CD4-positive, alpha-beta T cell treated with Interleukin-15 for 4 hours (primary cell): ENCODE measurements around the gene TTC28.

Experiments used
- DNase-seq: peaks from one replicate; pipeline ENCODE4 v3.0.0-alpha.2; 2020; ENCODE audit warnings: low spot score

TTC28 gene

DNA sequence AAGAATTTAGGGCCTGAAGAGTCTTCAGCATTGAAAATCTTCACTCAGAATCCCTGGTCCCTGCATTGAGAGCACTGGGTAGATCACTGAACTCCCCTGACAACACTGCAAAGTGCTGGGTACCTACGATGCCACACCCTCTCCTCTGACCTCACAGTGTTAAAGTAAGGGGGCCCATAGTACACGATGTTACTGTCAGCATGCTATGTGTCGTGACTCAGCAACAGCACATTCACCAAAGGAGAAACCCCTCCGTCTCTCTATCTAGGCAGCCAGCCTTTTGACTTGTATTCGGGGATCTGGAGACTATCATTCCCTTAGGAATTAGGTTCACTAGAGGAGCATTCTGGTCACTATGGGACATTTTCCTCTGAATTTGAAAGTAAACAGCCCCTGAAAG, 693.2 kb downstream of the TTC28 start:
- DNase-seq: no peak

DNA sequence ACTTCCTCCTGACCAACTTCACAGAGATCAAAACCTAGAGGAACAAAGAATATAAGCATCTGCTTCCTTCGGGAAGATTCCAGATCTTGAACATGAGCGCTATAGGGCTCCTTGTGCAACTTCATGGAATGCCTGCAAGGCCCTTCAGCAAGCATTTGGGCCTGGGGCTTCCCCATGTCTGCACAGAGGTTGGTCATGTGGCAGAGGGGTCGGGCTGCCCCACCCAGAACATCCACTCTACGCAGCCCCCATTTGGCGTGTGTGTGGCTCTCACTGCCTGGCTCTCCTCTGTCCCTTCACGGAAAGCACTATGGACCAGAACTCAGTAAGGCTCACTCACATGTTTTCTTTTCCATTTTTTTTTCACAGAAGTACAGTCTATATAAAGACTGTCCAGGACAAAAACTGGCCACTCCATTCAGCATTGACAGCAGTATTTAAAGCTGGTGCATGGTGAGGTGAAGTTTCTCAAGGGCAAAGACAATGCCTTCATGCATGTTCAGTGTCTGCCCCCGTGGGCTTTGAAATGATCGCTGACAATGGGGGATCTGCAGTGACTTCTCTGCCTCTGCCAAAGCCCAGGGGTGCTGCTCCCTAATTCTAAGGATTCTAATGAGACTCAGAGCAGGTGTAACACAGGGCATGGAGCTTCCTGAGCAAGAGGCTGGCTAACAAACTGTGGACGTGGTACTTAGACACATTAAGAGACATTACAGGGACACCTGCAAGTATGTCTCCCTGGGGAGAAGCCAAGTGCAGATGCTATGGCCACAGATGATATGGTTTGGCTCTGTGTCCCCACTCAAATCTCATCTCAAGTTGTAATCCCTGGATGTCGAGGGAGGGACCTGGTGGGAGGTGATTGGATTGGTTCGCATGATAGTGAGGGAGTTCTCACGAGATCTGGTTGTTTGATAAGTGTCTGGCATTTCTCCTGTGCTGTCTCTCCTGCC, 694.0 kb downstream of the TTC28 start:
- no peak for DNase-seq

DNA sequence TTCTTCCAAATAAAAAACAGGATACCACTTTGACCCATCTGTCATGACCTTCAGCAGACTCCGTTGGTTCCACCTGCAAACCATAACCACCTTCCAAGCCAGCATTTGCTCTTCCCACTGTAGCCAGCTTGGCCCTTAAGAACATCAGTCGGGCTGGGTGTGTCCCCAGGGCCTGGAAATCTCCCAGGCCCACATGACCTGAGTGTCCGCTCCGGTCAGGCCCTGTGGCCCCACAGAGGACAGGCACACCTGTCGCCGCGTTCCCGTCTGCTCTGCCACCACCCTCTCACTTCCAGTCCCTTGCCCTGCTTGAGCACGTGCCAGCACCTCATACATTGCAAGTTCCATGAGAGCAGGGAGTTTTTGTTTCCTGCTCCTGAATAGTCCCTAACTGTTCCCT, 694.9 kb downstream of the TTC28 start:
- no peak for DNase-seq

DNA sequence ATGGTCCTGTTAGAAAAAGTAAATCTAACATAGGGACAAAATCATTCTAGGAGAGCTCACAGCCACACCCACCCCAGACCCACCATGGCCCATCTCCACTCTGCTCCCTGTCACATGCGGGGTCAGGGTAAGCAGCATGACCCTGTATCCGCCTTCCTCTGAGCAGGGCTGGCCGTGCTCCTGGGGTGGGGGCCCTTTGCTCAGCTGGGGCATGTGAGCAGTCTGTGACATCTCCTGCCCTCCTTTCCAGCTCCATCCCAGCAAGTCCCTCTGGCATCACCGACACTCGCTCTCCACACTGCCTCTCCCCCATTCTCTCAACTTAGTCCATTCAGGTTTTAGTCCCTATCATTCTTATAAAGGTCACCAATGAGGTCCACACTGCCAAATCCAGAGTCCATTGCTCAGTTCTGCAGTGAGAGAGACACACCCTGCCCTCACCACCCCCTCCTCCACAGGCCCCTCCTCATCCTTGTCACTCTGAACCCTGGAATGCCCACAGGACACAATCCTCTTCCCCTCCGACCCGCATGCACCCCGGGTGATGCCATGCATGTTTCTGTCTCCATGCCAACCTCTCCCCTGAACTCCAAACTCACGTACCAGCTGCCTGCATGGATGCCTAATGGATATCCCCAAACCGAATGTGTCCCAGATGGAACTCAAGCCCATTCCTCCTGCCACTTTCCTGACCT, 695.5 kb downstream of the TTC28 start:
- no peak for DNase-seq

DNA sequence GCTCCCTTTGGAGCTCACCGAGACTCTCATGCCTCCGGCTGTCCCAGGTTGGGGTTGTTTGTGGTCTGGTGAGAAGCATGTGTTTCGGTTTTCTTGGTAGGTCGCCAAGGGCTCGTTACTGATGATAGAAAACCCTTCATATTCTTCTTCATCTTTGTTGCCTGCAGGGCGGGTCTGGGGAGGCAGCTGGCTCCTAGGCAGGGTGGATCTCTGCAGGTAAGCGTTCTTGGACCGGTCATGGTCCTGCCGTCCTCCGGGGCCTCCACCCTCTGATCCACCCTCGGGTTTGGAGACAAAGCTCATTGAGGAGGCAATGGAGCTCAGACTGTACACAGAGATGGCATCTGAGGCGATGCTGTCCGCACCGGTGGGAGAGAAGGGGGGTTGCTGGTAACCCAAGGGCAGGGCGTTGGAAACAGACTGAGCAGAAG, 696.3 kb downstream of the TTC28 start:
- DNase-seq: no peak

DNA sequence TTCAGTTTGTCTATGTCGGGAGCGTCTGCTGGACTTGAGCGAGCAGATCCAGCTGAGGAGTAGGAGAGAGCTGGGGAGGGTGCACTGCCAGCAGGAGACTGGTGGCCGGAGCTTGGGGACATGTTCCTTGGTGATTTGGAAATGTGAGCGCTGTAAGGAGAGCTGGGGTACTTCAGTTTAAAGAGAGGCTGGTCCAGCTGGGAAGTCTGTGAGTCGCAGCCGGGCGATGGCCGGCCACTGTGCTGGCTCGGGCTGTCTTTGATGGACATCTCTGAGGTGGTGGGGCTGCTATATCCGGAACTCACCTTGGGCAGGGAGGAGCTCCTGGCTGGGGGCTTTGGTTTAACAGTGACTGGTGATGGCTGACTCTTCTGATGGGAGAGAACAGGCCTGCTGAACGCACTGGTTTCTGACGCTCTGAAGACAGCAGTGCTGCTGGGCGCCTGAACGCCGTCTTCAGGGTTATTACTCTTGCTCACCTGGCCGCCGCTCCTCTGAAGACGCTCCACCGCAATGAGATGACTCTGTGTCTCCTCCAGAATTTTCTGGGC, 696.9 kb downstream of the TTC28 start:
- DNase-seq: no peak

DNA sequence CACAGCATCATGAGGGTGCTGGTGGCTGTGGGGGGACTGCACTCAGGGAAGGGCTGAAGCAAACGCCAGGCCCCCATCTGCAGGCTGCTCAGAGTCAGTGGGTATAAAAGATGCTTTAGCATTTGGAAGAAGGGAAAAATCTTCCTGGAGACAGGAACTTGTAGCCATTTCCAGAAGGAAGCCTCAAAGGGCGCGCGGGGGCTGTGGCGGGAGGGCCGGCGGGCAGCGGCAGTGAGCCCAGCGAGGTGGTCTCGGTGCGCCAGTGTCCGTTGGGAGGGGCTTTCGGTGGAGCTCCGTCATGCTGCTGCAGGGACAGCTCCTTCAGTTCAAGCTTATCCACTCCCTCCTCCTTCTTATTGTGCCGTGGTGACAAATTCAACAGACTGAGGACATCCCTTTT, 697.5 kb downstream of the TTC28 start:
- DNase-seq: no peak

DNA sequence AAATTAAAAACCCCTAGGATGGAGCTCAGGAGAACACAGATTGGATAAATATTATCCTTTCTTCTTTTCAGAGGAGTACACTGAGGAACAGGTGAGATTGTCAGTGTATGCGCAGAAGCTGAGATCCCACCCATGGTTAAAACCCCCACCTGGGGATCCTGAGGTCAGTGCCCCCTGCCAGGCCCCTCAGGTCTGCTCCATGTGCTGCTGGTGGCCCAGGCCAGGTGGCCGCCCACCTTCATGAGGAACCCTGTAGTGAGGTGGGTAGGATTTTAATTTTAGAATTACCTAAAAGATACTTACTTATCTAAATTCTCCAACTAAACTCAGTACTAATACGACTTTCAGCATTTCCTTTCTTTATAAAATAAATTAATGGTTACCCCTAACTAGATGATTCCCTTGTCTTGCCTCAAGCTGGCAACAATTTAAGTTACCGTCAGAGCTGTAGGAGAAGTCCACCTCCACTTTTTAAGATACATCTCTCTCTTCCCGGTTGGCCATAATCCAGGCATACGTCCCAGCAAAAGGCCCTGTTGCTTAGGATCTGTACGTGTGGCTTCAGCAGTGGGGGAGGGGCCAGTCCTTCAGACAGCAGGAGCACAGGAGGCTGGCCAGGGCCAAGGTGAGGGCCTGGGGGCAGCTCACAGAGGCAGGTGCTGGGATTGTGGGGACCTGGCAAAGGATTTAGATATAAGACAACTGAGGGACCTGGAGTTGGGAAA, 699.1 kb downstream of the TTC28 start:
- no peak for DNase-seq

DNA sequence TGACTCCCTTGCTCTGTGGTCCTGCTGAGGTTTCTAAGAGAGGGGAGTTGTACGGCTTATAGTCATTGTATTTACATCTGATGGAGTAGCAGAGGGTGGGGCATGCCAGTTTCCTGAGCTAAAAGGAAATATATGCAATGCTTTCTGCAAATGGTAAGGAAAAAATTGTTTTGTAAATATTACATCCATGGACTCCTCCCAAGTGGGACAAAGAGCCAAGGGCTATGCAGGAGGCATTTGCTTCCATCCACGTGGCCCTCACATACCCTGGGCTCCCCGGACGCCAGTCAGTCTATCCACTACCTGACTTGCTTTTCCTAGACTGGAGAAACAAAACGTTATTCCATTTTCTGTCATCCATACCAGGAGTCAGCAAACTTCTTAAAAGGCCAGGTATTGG, 700.8 kb downstream of the TTC28 start:
- no peak for DNase-seq

DNA sequence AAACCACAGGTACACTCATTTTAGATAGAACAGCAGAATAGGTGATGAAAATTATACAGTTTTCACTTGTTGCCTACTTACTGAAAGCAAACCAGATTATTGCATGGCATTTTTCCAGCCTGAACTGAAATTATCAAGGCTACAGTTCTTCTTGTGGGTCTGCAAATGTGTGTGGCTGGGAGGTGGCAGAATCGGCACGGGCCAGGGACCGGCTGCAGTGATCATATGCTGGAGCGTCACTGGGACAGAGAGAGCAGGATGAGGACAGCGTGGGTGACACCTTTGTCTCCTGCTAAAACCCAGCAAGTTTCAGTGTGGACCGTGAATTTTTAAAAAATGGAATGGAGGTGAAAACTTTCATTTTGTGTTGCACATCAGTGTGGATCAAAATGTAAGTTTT, 701.3 kb downstream of the TTC28 start:
- DNase-seq: no peak

DNA sequence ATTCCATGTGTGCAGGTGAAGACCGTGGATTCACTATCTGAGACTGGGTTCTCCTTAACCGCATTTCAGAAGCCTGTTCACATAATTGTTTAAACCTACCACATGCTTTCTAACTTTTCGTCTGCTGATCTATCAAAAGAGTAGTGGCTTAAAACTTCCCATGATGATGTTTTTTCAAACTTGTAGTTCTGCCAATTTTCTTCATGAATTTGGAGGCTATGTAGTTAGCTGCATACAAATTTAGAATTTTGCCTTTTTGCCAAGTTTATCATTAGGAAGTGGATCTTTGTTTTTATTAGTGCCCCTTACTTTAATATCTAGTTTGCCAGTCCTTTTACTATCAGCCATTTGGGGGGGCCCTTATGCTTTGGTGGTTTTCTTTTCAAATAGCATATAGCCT, 703.1 kb downstream of the TTC28 start:
- no peak for DNase-seq

DNA sequence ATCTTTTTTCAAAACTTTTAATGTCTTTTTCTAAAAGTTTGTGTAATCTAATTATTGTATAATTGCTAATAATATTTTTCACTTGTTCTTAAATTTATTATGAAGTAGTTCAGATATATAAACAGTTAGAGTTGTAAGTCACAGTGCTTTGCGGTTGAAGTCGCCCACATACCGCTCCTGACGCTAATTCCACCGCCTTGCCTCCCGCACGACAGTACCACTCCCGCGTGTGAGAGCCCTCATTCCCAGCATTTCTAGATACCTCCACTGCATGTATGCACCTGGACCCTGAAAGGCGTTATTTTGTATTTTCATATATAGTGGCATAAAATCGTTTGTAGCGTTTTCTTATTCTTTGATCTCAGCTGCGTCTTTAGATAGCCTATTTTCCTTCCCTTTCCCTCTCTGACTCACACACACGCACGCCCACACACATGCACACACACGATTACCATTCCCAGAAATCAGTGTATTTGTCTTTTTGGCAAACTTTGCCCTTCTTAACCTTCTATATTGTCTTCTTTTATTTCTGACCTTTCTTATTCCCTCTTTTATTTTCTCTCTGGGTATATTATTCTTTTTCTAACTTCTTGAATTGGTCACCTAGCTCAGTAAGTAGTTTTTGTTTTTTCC, 704.1 kb downstream of the TTC28 start:
- DNase-seq: no peak

DNA sequence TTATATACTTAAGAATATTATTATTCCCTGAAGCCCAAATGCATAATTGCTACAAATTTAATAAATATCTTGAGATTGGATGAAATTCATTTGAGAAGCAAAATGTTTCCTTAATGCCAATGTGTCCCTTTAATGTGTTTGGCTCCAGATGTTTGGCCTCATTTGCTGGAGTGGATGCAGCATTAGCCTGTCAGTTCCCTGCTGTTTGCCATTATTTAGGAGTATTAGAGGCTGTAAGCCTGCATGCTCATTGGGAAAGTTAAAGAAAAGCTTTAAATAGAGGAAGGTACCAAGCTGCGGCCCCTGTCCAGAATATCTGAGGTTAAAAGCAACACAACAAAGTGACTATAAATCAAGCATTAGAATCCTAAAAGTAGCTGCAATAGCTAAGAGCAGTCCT, 705.8 kb downstream of the TTC28 start:
- no peak for DNase-seq

DNA sequence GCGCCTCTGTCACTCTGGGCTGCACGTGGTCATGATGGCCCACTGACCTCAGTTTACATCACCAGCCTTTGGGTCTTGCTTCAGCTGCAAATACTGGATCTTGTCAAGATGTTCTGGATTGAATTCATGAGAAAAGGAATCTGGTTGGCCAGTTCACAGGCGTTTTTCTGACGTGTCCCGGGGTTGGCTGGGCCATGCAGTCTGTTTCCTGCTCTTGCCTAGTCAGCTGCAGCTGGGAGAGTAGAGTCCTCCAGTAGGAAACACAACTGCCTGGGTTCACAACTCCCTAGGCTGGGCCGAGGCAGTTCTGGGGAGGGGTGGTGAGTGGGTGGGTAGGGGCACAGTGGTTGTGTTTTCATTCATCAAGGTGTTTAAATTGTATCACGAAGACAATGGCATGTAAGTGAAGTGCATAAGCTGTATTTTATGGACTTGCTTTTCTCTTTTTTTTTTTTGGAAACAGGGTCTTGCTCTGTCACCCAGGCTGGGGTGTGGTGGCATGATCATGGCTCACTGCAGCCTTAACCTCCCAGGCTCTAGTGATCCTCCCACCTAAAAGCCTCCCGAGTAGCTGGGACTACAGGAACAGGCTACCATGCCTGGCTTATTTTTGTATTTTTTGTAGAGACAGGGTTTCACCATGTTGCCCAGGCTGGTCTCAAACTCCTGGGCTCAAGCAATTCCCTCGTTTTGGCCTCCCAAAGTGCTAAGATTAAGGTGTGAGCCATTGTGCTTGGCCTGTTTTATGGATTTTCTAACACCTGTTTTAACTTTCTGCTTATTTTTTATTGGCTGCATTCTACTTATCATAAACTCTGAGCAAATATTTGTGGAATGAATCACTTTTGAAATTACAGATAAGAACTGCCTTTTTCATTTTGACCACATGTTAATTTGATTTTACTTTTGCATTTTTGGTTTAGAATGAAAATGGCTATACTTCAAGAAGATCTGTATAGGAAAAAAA, 706.6 kb downstream of the TTC28 start:
- DNase-seq: no peak

DNA sequence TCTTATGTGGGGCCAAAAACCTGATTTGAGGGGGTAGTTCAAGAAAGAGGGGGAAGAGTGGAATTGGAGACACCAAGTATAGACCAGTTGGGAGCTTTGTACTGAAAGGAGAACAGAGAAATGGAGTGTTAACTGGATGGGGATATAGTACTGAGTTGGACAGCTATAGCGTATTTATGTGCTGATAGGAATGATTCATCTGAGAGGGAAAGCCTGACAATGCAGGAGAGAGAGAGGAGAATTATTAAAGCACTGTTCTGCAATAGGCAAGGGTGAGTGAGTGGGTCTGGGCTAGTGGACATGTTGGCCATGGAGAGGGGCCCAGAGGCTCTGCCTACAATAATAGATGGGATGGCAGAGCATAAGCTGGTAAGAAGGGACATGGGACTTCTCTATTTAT, 707.7 kb downstream of the TTC28 start:
- no peak for DNase-seq

DNA sequence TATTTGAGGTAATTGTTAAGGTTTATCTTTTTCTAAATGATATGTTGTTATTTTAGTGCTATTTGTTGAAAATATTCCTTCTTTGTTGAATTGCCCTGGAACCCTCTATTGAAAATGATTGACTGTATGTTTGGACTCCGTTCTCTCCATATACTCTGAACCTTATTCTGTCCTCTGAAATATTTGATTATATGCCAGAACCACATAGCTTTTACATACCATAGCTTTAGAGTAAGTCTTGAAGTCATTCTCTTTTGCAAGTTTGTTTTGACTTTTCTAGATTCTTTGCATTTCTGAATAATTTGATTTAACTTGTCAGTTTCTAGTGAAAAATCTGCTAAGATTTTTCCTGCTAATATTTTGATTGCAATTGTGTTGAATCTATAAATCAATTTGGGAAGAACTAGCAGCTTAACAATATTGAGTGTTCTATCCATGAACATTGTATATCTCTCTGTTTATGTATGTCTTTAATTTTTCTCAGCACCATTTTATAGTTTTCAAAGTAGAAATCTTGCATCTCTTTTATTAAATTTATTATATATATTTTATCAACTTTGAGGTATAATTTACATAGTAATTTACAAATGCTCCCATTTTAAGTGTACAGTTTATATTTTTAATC, 708.9 kb downstream of the TTC28 start:
- no peak for DNase-seq

DNA sequence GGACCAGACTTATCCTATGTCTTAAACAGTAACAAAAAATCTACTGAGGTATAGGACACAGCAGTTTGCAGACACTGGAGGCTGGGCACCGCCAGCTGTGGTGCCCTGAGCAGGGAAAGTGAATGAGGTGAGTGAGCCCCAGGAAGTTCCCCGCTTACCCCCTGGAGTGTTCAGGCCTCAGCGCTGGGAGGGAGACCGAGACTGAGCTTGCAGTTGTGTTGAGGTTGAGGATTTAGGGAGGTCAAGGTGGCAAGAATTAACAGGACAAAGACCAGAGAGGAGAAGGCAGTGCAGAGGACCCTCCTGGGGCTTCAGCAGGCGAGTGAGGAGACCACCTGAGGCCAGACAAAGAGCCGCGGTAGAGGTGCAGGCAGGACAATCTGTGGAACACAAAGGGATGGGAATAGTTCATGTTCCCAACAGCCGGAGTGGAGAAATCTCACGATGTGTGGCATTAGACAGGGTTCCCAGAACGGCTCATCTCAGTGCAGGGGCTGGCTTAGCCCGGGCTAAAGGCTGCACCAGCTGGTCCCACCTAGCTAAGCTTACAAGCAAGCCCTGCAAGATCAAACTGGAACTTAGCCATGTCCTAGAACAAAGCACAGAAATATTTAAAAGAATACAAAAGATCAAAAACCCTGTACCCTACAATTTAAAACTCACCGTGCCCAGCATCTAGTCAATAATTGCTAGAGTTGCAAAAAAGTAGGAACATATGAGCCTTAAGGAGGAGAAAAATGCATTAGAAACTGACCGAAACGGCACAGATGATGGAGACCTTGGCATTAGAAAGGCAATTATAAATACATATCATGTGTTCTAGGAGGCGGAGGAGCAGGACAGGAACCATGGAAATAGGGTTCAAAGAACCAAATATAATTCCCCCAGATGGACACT, 713.2 kb downstream of the TTC28 start:
- no peak for DNase-seq

DNA sequence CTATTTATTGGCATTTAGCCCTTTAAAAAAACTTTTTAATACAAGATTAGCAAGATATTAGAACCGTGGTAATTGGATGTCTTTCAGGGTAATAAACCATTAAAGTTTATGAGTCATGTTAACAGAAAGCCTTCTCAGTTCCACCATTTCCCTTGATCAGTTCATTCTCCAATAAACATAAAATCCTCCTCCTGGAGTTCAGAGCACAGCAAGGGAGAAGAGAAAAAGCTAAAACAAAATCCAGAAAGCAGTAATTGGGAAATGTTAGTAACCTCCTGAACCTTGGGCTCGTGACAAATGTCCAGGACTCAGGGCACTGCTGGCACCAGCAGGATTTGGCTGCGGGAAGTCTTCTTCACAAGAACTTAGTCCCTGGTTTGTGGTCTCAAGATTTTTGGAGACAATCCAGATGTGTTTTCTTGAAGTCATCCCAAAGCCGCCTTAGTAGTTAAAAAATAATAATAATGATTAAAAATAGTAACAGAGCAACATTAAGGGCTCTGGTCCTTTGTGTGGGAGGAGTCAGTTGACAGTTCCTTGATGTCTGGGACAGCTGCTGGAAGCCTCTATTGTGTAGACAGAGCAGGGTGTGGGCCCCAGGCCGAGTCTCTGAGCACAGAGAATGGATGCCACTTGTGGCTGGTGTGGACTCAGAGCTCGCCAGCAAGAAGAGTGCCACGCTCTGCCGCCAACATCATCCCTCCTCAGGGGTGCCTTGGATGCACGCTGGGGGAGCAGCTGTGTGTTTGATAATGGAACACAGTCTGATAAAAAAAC, 717.2 kb downstream of the TTC28 start:
- no peak for DNase-seq
